Activated CD8-positive, alpha-beta memory T cell treated with anti-CD3 and anti-CD28 coated beads for 4 hours (primary cell): ENCODE results near the gene NR3C1.

Source experiments
- DNase-seq, 2 donors: peaks; one replicate each; pipeline ENCODE4 v3.0.0-alpha.2; 2020; ENCODE audit warnings: low read depth in 2 of 2

Gene NR3C1

GRCh38 chr5:143234162-143234842 lies 169.2 kb downstream of the NR3C1 start:
- no peak for DNase-seq

DNA sequence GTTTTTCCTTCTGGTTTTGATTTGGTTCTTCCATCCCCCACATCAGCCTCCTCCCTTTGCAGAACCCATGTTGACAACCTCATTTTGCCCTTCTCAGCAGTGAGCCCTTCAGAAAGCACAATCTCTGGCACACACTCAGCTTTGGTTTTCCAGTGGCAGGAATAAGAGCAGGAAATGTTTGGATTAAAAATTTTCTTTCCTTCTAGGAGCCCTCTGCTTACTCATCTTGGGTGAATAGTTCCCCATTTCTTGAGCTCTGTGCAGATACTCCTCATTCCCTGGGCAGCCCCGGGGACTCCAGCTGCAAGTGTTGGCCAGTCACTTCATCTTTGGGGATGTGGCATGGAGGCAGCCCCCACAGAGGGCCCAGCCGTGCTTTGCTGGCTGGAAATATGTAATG lies 170.5 kb downstream of the NR3C1 start:
- no peak for DNase-seq

DNA sequence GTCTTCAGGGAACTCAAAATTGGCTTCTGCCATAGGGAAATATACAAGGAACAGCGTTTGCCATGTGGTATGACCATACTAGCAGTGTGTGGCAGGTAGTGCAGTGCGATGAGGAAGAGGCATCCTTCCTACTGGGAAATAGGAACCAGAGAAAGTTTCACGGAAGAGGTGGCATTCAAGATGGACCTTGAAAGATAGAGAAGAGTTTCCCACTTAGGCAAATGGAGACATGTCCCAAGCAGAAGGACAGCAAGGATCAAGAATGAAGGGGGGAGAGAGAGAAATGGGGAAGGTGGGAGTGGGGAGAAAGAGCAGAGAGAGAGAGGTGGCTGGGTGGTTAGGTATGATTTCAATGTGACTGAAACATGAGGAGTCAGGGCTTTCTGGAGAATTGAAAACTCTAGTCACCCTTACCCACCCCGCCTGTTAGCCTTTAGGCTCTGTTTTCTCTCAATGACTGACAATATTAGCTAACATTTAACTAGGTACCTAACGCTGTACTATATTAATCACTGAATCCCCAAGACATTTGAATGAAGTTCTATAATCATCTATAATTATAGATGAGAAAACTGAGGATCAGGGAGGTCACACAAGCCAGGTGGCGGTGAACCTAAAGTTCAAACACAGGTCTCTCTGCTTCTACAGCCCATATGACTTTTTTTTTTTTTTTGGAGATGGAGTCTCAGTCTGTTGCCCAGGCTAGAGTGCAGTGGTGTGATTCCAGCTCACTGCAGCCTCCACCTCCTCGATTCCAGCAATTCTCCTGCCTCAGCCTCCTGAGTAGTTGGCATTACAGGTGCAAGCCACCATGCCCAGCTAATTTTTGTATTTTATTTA lies 171.3 kb downstream of the NR3C1 start:
- no peak for DNase-seq

DNA sequence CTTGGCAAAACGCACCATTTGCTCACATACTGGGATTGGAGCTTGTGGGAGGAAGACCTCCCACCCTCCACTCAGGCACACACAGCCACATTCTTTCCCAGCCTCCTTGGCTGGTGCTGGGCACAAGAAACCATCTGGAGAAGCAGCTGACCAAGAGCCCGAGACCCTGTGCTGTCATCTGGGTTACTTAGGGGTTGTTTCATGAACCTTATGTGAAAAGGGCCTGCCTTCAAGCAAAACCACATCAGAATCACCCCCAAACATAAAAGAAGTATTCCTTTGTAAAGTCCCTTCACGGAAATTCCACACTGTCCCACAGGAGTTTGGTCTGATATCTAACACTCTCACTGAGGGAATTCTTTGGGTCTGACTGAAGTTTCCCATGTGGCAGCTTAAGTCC lies 172.1 kb downstream of the NR3C1 start:
- no peak for DNase-seq

DNA sequence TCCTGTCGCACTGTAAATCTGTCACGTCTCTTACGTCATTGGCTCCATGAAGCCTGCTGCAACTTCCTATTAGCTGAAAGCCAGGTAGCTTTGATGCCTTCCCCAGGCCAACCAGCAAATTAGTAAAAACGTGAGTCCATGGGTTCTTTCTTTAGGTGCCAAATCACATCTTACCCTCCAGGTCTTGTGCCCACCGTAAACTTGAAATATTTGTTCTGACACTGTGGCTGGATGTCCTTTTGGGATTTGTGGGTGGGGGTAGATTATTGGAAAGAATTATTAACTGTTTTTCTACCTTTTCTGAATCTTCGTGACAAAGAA lies 172.8 kb downstream of the NR3C1 start:
- DNase-seq: no peak

- DNase-seq: no peak
These were observed 173.4 kb downstream of the NR3C1 start for GRCh38 chr5:143229896-143230675.

DNA sequence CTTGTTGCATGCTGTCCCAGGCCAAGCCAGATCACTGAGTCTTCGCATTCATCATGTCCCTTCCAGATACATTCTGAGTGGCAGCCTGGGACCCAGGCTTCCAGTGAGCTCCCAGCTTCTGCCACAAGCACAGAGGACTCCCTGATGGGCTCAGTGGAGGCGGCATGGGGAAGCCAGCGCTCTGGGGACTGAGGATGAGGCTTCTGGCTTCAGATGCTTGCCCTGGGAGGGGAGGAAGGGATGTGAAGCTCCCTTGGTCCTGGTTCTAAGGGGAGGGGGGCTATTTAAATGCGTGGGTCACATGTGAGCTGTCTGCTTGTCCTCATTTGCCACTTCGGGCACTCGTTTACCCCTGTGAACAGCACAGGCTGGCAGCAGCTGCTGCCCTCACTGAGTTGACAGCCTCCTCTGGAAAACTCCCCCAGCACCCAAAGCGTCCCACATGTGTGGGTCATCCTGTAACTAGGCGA lies 174.0 kb downstream of the NR3C1 start:
- no peak for DNase-seq

DNA sequence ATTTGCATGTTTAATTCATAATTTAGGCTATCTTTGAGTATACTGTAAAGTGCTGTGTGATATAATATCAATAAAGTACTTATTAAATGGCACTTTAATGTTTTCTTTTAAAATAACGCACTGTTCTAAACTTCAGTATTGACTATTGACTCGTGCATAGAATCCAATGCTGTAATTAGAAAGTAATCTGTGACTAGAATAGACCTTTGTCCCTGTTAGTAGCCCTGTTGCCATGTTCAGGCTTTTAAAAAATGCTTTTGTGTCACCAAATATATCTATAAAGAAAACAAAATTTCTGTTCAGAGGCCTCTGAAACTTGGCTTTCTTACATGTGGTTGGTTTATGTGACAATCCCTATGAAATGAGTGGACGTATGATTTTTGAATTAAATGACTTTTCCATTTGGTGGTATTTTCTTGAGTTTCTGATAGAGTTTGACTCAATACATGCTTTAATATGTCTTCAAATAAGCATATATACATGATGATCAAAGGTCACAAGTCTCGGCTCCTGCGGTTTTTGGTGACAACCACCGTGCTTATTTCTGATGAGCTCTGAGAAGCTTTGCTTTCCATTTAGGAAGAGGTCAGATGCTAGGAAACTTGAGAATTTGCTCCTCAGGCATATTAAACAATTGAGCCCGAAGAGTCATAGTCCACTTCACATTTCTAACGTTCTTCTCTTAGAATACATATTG lies 174.7 kb downstream of the NR3C1 start:
- DNase-seq: no peak
